Measurements from ENCODE around the gene ANTXR1.
"Not testable (repeated sequence)": the region's sequence is repeated elsewhere in the genome, so short reads cannot be mapped to it uniquely, and the experiment has no call there.

The ANTXR1 gene

GRCh38 chr2:69226903-69227302 is 213.9 kb downstream of the ANTXR1 start:
- no peak for TF ChIP-seq CTCF (IDR thresholded peaks at IDR 0.05)
- no peak for DNase-seq
- Histone ChIP-seq H3K4me3 (no peak overlapping the region), H3K27ac (no peak overlapping the region), H3K36me3 (peaks cover 0 to 6% (median 0%) of the 10 kb centered on the region in 3 donors), H3K4me1 (peaks cover 0 to 35% (median 25%) of the 10 kb centered on the region in 4 donors), H3K27me3 (no peaks in the 10 kb centered on the region), H3K9me3 (no peaks in the 10 kb centered on the region)
- intact Hi-C loops (cut with DNase I; ENCODE audit: low total_unique reads) = no loop called here

- intact Hi-C loops (cut with DNase I; ENCODE audit: low total_unique reads) = no loop called here
- H3K9me3 ChIP-seq = no peaks in the 10 kb centered on the region
- no peak for DNase-seq
- peaks cover 0 to 6% (median 0%) of the 10 kb centered on the region in 3 donors for H3K36me3 ChIP-seq
- no peak overlapping the region for H3K4me3 ChIP-seq
- peaks cover 0 to 27% (median 18%) of the 10 kb centered on the region in 4 donors for H3K4me1 ChIP-seq
- no peak for TF ChIP-seq CTCF (IDR thresholded peaks at IDR 0.05)
- no peaks in the 10 kb centered on the region for H3K27me3 ChIP-seq
- H3K27ac ChIP-seq = no peak overlapping the region
Observed at GRCh38 chr2:69227716-69228115, 214.7 kb downstream of the ANTXR1 start.

- H3K27me3 ChIP-seq; H3K4me1 ChIP-seq; H3K27ac ChIP-seq; H3K9me3 ChIP-seq; DNase-seq; H3K4me3 ChIP-seq; H3K36me3 ChIP-seq; intact Hi-C loops (cut with DNase I; ENCODE audit: low total_unique reads): not testable (repeated sequence)
Observed at GRCh38 chr2:69230946-69231345, 218.0 kb downstream of the ANTXR1 start.

GRCh38 chr2:69231612-69232277 is 218.8 kb downstream of the ANTXR1 start:
- no peaks in the 10 kb centered on the region for H3K27me3 ChIP-seq
- H3K4me1 ChIP-seq = peaks cover 0 to 5% (median 1%) of the 10 kb centered on the region in 4 donors
- no peak for TF ChIP-seq CTCF (IDR thresholded peaks at IDR 0.05)
- DNase-seq = no peak
- peaks cover 0 to 6% (median 0%) of the 10 kb centered on the region in 3 donors for H3K36me3 ChIP-seq
- no peaks in the 10 kb centered on the region for H3K9me3 ChIP-seq
- intact Hi-C loops (cut with DNase I; ENCODE audit: low total_unique reads) = no loop called here
- H3K4me3 ChIP-seq = no peak overlapping the region
- peak overlapping the region; percentile 15 to 38 for H3K27ac ChIP-seq

GRCh38 chr2:69235835-69236234 is 222.9 kb downstream of the ANTXR1 start:
- intact Hi-C loops (cut with DNase I; ENCODE audit: low total_unique reads); H3K27ac ChIP-seq; H3K9me3 ChIP-seq: not testable (repeated sequence)

GRCh38 chr2:69237070-69237670 is 224.2 kb downstream of the ANTXR1 start:
- Histone ChIP-seq H3K9me3 (no peaks in the 10 kb centered on the region), H3K36me3 (no peaks in the 10 kb centered on the region), H3K4me1 (peaks cover 0 to 16% (median 10%) of the 10 kb centered on the region in 4 donors), H3K4me3 (no peak overlapping the region), H3K27ac (peak overlapping the region in 1 of 2 donors; percentile 7), H3K27me3 (no peaks in the 10 kb centered on the region)
- no peak for DNase-seq
- no peak for TF ChIP-seq CTCF (IDR thresholded peaks at IDR 0.05)
- intact Hi-C loops (cut with DNase I; ENCODE audit: low total_unique reads) = no loop called here

More at GRCh38 chr2:69235835-69236234, 222.9 kb downstream of the ANTXR1 start:
- H3K4me3 ChIP-seq, H3K27me3 ChIP-seq, DNase-seq, H3K36me3 ChIP-seq: not testable (repeated sequence)
- H3K4me1 ChIP-seq = peaks cover 0 to 11% (median 7%) of the 10 kb centered on the region in 4 donors
